ENCODE measurements around the gene DNLZ. TPM values are rescaled to one million over a fixed set of nuclear protein-coding genes. Genes with fewer than 3 reads are reported as not detected.

DNLZ gene
- total RNA-seq, 3 donors from 2014 or later = 35.4 to 57.4 (median 40.0) TPM

DNA sequence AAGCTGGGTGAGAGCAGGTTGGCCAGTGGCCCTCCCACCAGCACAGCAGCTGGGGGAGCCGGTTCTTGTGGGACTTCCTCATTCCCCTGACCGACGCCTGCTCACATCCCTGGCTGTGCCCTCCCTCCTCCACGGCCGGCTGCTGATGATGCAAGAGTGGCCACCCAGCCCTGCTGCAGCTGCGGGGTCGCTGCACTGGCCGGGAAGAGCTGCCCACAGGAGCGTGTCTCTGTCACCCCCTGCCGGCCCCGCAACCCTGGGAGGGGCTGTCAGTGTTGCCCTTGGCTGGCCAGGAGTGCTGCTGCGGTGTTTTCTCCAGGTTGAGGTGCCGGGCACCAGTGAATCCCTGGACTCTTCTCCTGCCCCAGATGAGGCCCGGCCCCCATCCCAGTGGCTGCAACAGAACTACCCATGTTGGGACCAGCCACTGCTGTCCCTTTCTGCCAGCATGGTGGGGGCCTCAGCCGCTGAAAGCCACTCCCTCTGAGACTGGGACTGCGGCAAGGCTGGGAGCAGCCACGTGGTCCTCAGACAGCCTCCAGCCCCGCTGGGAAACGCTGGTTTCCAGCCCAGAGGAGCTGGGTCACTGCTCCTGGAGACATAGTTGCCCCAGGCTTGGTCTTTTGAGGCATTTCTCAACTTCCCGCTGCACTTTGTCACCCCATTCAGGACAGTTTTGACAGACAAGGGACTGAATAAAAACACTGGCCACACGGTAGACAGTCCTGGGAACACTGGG lies 9.2 kb upstream of the DNLZ start:
- peak overlapping the region; percentile 24 to 55 (median 31) for H3K4me3 ChIP-seq
- TF ChIP-seq, protein P1, sequence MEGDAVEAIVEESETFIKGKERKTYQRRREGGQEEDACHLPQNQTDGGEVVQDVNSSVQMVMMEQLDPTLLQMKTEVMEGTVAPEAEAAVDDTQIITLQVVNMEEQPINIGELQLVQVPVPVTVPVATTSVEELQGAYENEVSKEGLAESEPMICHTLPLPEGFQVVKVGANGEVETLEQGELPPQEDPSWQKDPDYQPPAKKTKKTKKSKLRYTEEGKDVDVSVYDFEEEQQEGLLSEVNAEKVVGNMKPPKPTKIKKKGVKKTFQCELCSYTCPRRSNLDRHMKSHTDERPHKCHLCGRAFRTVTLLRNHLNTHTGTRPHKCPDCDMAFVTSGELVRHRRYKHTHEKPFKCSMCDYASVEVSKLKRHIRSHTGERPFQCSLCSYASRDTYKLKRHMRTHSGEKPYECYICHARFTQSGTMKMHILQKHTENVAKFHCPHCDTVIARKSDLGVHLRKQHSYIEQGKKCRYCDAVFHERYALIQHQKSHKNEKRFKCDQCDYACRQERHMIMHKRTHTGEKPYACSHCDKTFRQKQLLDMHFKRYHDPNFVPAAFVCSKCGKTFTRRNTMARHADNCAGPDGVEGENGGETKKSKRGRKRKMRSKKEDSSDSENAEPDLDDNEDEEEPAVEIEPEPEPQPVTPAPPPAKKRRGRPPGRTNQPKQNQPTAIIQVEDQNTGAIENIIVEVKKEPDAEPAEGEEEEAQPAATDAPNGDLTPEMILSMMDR (IDR thresholded peaks at IDR 0.05) = no peak
- peak in 1 of 3 donors; percentile 32 for TF ChIP-seq POLR2AphosphoS5 (IDR thresholded peaks at IDR 0.05)
- no peaks in the 10 kb centered on the region for H3K27me3 ChIP-seq
- H3K27ac ChIP-seq = peak overlapping the region; percentile 68 to 79
- peak in 1 of 2 donors; percentile 77 for DNase-seq (ENCODE audit: low spot score in 2 of 2)
- peaks cover 0 to 8% of the 10 kb centered on the region in 2 donors for H3K4me1 ChIP-seq
- intact Hi-C loops (cut with DNase I; ENCODE audit: low total_unique reads) = no loop called here
- H3K9me3 ChIP-seq = no peaks in the 10 kb centered on the region
- H3K36me3 ChIP-seq = no peaks in the 10 kb centered on the region

DNA sequence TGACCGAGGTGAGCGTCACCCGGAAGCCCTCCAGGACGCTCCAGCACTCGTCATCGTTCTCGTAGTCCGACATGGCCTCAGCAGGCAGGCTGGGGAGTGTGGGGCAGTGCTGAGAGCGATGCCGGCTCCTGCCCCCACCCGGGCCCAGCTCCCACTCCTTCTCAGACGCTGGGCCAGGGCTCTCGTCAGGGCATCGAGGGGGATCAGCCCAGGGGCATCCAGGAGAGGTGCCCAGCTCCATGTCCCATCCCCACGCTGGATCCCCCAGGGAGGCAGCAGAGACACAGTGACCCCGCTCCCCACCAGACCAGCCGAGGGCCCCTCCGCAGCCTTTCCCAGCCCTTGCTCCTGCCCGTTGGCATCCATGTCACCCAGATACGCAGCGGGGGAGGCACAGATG lies 8.5 kb upstream of the DNLZ start:
- no peak for DNase-seq (ENCODE audit: low spot score in 2 of 2)
- intact Hi-C loops (cut with DNase I; ENCODE audit: low total_unique reads) = no loop called here
- peak overlapping the region in 1 of 3 donors; percentile 55 for H3K4me3 ChIP-seq
- H3K9me3 ChIP-seq = no peaks in the 10 kb centered on the region
- H3K27me3 ChIP-seq = no peaks in the 10 kb centered on the region
- H3K27ac ChIP-seq = peak overlapping the region; percentile 68 to 79
- peaks cover 0 to 8% of the 10 kb centered on the region in 2 donors for H3K4me1 ChIP-seq
- H3K36me3 ChIP-seq = no peaks in the 10 kb centered on the region
- TF ChIP-seq, protein P1 (IDR thresholded peaks at IDR 0.05) = no peak
- no peak for TF ChIP-seq POLR2A (IDR thresholded peaks at IDR 0.05)
- TF ChIP-seq POLR2AphosphoS5 (IDR thresholded peaks at IDR 0.05) = no peak

DNA sequence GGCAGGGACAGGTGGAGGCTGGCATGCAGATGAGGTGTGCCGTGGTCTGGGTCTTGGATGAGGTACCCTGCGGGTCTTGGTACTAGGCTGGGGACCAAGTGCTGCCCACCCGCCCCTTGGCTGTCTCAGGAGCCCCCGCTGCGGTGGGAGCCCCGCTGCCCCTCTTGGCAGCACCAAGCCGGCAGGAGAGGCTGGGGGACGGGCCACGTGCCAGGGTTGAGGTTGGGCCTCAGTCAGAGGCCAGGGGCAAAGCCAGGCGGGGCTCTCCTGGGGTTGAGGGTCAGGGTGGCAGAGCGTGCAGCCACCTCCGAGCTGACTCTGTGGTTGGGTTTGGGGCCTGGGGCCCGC lies 8.0 kb upstream of the DNLZ start:
- no peaks in the 10 kb centered on the region for H3K9me3 ChIP-seq
- H3K36me3 ChIP-seq = no peaks in the 10 kb centered on the region
- TF ChIP-seq POLR2AphosphoS5 (IDR thresholded peaks at IDR 0.05) = no peak
- TF ChIP-seq POLR2A (IDR thresholded peaks at IDR 0.05) = no peak
- TF ChIP-seq, protein P1 (IDR thresholded peaks at IDR 0.05) = no peak
- no peaks in the 10 kb centered on the region for H3K27me3 ChIP-seq
- intact Hi-C loops (cut with DNase I; ENCODE audit: low total_unique reads) = no loop called here
- H3K27ac ChIP-seq = no peak overlapping the region
- H3K4me3 ChIP-seq = no peak overlapping the region
- peaks cover 0 to 8% of the 10 kb centered on the region in 2 donors for H3K4me1 ChIP-seq
- no peak for DNase-seq (ENCODE audit: low spot score in 2 of 2)

DNA sequence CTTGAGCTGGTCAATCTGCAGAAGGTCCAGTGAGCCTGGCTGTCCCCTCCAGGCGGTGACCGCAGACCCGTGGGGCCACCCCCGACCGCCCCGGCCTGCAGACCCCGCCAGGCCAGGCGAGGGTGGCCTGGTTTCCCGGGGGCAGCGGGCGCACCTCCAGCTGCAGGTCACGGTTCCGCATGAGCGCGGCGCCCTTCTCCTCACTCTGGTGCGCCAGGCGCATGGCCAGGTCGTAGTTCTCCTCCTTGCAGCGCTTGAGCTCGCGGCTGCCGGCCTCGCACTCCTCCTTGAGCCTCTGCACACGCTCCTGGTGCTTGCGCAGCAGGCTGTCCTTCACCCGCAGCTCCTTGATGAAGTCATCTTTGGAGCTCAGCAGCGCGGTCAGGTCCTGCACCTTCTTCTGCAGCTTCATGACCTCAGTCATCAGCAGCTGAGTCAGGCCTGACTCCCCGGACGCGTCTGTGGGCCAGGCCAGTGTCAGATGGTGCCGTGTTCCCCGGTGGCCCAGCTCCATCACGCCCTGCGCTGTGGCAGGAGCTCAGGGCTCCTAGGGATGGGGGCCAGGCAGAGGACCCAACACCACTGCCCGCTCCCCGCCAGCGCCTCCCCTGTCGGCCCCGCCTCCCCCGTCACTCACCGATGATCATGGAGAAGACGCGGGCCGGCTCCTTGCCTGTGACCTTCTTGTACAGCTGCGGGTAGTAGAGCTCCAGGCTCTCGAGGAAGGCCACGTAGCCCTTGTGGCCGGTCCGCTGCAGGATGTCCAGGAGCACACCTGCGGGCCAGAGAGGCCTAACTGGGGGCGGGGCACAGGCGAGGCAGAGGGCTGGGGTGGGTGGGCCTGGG lies 7.4 kb upstream of the DNLZ start:
- Histone ChIP-seq H3K27me3 (no peaks in the 10 kb centered on the region), H3K9me3 (no peaks in the 10 kb centered on the region), H3K27ac (no peak overlapping the region), H3K4me1 (peaks cover 0 to 8% of the 10 kb centered on the region in 2 donors), H3K4me3 (no peak overlapping the region), H3K36me3 (no peaks in the 10 kb centered on the region)
- DNase-seq (ENCODE audit: low spot score in 2 of 2) = no peak
- TF ChIP-seq, protein P1 (IDR thresholded peaks at IDR 0.05) = no peak
- TF ChIP-seq POLR2A (IDR thresholded peaks at IDR 0.05) = no peak
- TF ChIP-seq POLR2AphosphoS5 (IDR thresholded peaks at IDR 0.05) = no peak
- intact Hi-C loops (cut with DNase I; ENCODE audit: low total_unique reads) = no loop called here

DNA sequence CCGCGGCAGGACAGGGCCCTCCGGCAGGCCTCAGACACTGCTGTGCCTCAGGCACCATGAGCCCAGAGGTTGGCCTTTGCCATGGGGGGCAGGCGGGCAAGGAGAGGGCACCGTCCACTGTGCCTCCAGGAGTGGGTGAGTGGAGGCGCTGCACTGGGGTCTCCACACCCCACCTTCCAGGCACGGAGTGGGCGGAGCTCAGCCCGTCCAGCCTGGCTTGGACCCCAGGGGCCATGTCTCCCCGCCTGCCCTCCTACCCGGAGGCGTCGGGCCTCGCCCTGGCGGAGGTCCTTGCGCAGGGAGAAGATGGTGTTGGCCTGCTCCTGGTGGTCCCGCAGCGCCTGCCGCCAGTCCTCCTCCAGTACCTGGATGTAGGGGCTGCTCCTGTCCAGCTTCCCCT lies 6.5 kb upstream of the DNLZ start:
- intact Hi-C loops (cut with DNase I; ENCODE audit: low total_unique reads) = no loop called here
- no peaks in the 10 kb centered on the region for H3K27me3 ChIP-seq

More for the DNA sequence above, 6.5 kb upstream of the DNLZ start:
- TF ChIP-seq, protein P1 (IDR thresholded peaks at IDR 0.05) = no peak
- TF ChIP-seq POLR2AphosphoS5 (IDR thresholded peaks at IDR 0.05) (no peak), POLR2A (IDR thresholded peaks at IDR 0.05) (no peak)
- H3K4me1 ChIP-seq = peaks cover 0 to 8% of the 10 kb centered on the region in 2 donors
- H3K9me3 ChIP-seq = no peaks in the 10 kb centered on the region
- no peaks in the 10 kb centered on the region for H3K36me3 ChIP-seq
- H3K27ac ChIP-seq = no peak overlapping the region
- no peak for DNase-seq (ENCODE audit: low spot score in 2 of 2)
- H3K4me3 ChIP-seq = no peak overlapping the region
